Breast epithelium (tissue), 4 donors: ENCODE data around the gene GPR142. TPM values are rescaled to one million over a fixed set of nuclear protein-coding genes. Genes with fewer than 3 reads are reported as not detected.
A peak's percentile ranks its signal among the peaks of the same experiment; 100 is the strongest.

Experiments
- DNase-seq, 2 donors: peaks; one replicate each; pipeline ENCODE4 v3.0.0-alpha.2; 2019; ENCODE audit warnings: low spot score in 2 of 2
- H3K27ac ChIP-seq, 2 donors: fragments of 200-600 bp; sonication (generic) in 1 of 2; one replicate each; pipeline ENCODE4 v1.5.1; 2016 to 2019; ENCODE audit warnings: mild to moderate bottlenecking in 1 of 2
- H3K27me3 ChIP-seq, 2 donors: fragments of 200-600 bp; sonication (generic) in 1 of 2; one replicate each; pipeline versions ENCODE4 v1.5.1 to v1.6.0; 2017 to 2019; ENCODE audit warnings: control low read depth in 1 of 2, mild to moderate bottlenecking in 1 of 2
- H3K36me3 ChIP-seq: fragments of 200-600 bp; one replicate; pipeline ENCODE4 v1.5.1; 2019
- H3K4me1 ChIP-seq, 2 donors: fragments of 200-600 bp; sonication (generic); one replicate each; pipeline ENCODE4 v1.5.1; 2016 to 2019; ENCODE audit warnings: control low read depth in 1 of 2
- H3K4me3 ChIP-seq, 3 donors: fragments of 200-600 bp; sonication (generic); 1 replicate in 2 of 3; 2 replicates in 1 of 3; pipeline ENCODE4 v1.5.1; 2016 to 2019; ENCODE audit warnings: mild to moderate bottlenecking in 3 of 3, moderate library complexity in 2 of 3
- H3K9me3 ChIP-seq, 2 donors: fragments of 200-600 bp; sonication (generic) in 1 of 2; one replicate each; pipeline ENCODE4 v1.5.1; 2016 to 2019; ENCODE audit warnings: control low read depth in 1 of 2
- POLR2A ChIP-seq: fragments of 450-650 bp; IDR thresholded peaks from one replicate; pipeline ENCODE4 v1.6.1; 2016; ENCODE audit warnings: antibody characterized with exemption, mild to moderate bottlenecking, moderate library complexity
- POLR2AphosphoS5 ChIP-seq, 3 donors: sonication (generic); formaldehyde crosslinking; IDR thresholded peaks; one replicate each; pipeline ENCODE4 v1.6.1; 2017; ENCODE audit warnings: antibody characterized with exemption in 3 of 3
- intact Hi-C: fragments of 100-400 bp; cut with DNase I; formaldehyde crosslinking; loops from one replicate; pipeline ENCODE4 v1.15.1; 2023; ENCODE audit warnings: low total_unique reads
- total RNA-seq, 3 donors: library from RNA; depleted of rRNA; stranded (reverse); fragments of >200 nt; gene quantifications; one replicate each; pipeline ENCODE4 v1.1.0, GENCODE V29; 2016
- TF ChIP-seq, protein P1 (sequence below), 3 donors: fragments of 450-650 bp; IDR thresholded peaks; one replicate each; pipeline ENCODE4 v1.5.1; 2016 to 2017; ENCODE audit warnings: antibody characterized with exemption in 3 of 3, mild to moderate bottlenecking in 3 of 3, moderate library complexity in 3 of 3

The GPR142 gene
- total RNA-seq, 3 donors from 2014 or later: not detected

DNA sequence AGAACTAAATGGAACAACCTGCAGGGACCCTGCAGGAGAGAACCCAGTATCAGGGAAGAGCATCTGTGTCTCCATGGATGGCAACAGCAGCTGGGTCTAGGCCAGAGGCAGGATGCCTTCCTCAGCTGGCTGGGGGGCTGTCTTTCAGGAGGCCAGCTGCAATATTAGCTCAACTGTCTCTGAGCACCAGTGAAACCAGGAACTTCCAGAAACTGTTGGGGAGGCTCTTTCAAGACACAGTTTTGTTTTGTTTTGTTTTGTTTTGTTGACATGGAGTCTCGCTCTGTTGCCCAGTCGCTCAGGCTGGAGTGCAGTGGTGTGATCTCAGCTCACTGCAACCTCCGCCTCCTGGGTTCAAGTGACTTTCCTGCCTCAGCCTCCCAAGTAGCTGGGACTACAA is 7.6 kb downstream of the GPR142 start:
- H3K36me3 ChIP-seq: no peaks in the 10 kb centered on the region
- H3K9me3 ChIP-seq: no peaks in the 10 kb centered on the region
- H3K27ac ChIP-seq: no peak overlapping the region
- no peak for DNase-seq
- H3K4me3 ChIP-seq: no peak overlapping the region
- H3K27me3 ChIP-seq: no peaks in the 10 kb centered on the region
- intact Hi-C loops: loop anchor here (5.0 kb wide), 1 partner anchor 82 kb away; no protein-coding TSS in a partner anchor
- TF ChIP-seq POLR2AphosphoS5 (IDR thresholded peaks at IDR 0.05) (no peak), POLR2A (no peak)
- TF ChIP-seq, protein P1, sequence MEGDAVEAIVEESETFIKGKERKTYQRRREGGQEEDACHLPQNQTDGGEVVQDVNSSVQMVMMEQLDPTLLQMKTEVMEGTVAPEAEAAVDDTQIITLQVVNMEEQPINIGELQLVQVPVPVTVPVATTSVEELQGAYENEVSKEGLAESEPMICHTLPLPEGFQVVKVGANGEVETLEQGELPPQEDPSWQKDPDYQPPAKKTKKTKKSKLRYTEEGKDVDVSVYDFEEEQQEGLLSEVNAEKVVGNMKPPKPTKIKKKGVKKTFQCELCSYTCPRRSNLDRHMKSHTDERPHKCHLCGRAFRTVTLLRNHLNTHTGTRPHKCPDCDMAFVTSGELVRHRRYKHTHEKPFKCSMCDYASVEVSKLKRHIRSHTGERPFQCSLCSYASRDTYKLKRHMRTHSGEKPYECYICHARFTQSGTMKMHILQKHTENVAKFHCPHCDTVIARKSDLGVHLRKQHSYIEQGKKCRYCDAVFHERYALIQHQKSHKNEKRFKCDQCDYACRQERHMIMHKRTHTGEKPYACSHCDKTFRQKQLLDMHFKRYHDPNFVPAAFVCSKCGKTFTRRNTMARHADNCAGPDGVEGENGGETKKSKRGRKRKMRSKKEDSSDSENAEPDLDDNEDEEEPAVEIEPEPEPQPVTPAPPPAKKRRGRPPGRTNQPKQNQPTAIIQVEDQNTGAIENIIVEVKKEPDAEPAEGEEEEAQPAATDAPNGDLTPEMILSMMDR (IDR thresholded peaks at IDR 0.05): no peak
- peaks cover 4% of the 10 kb centered on the region in 2 donors for H3K4me1 ChIP-seq

GRCh38 chr17:74379495-74380085 is 12.3 kb downstream of the GPR142 start:
- intact Hi-C loops: loop anchor here (5.0 kb wide), 1 partner anchor 78 kb away; no protein-coding TSS in a partner anchor
- Histone ChIP-seq H3K27me3 (no peaks in the 10 kb centered on the region), H3K9me3 (no peaks in the 10 kb centered on the region), H3K4me3 (peak overlapping the region in 2 of 3 donors; percentile 13 to 49), H3K36me3 (no peaks in the 10 kb centered on the region), H3K27ac (peak overlapping the region; percentile 21 to 56), H3K4me1 (peaks cover 5 to 8% of the 10 kb centered on the region in 2 donors)
- DNase-seq: peak; percentile 86 to 94
- TF ChIP-seq, protein P1 (IDR thresholded peaks at IDR 0.05): peak; percentile 77 to 98 (median 98)
- peak in 2 of 3 donors; percentile 31 to 50 for TF ChIP-seq POLR2AphosphoS5 (IDR thresholded peaks at IDR 0.05)
- no peak for TF ChIP-seq POLR2A

DNA sequence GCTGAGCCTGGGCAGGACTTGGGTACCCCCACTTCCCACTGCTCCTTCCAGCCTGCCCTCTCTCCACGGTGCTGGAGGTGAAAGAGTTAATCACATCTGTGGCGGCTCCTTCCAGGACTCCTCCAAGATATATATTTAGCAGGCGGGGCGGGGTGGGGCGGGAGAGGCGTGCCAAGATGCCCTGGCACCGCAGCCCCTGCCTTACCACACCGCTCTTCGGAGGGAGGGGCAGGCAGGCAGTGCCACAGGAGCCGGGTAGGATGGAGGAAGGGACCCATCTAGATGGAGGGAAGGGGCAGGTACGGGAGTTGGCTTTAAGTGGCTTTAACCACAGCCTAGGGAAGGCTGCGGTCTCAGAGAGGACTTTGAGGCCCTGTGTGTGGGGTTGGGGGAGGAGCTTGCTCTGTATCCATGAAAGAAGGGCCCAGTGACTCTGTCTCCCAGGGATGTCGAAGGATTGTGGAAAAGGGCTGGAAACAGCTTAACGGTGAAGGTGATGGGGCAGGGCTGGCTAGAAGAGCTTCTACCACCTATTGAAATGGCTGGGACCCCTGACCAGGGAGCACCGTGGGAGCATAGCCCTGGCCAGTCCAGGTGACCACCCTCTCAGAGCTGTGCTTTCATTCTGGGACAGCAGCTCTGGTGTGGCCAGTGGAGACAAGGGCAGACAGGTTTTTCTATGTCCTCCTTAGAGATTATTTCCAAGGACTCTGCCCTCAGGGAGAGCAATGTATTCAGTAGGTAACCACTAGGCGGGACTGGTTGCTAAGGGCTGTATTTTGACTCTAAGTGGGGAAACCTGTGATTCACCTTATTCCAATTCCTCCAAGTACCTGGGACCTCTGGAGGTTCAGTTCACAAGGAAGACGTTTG is 13.0 kb downstream of the GPR142 start:
- TF ChIP-seq, protein P1 (IDR thresholded peaks at IDR 0.05): peak in 2 of 3 donors; percentile 28 to 34
- TF ChIP-seq POLR2A (no peak), POLR2AphosphoS5 (IDR thresholded peaks at IDR 0.05) (no peak)
- Histone ChIP-seq H3K27ac (peak overlapping the region; percentile 56 to 75), H3K4me1 (peaks cover 5 to 8% of the 10 kb centered on the region in 2 donors), H3K36me3 (no peaks in the 10 kb centered on the region), H3K4me3 (peak overlapping the region in 2 of 3 donors; percentile 13 to 49), H3K27me3 (no peaks in the 10 kb centered on the region), H3K9me3 (no peaks in the 10 kb centered on the region)
- intact Hi-C loops: no loop called here
- DNase-seq: peak in 1 of 2 donors; percentile 39

DNA sequence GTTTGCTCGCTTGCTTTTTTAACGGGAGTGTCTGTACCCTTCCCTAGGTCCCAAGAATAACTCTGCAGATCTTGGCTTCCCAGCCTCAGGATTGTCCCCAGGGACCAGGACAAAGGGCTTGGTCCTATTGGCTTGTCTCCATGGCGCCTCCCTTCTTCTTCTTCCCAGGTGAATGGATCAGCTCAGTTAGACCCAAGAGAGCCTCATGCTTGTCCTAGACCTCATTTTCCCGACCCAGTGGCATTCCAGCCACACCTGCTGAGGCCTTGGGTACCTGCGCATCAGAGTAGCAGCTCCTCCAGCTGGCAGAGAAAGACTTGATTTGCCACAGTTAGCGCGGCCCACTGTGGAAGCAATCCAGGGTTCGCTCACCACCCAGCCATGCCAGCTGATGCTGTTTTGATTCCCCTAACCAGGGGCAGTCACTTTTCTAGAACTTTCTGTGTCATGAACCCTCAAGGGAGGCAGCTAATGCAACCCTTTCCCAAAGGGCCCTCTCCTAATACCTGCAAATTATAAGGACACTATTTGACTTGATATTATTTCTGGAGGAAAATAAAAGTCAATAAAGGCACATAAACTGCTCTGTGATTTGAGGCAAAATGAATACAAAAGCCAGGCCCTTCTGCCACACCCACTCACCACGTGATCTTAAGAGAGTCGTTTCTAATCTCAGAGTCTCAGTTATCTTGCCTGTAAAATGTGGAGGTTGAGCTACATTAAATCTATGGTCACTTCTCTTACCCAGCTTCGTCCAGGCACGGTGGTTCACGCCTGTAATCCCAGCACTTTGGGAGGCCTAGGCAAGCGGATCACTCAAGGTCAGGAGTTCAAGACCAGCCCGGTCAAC is 13.9 kb downstream of the GPR142 start:
- no peaks in the 10 kb centered on the region for H3K27me3 ChIP-seq
- H3K36me3 ChIP-seq: no peaks in the 10 kb centered on the region
- intact Hi-C loops: no loop called here
- peaks cover 5 to 8% of the 10 kb centered on the region in 2 donors for H3K4me1 ChIP-seq
- no peak overlapping the region for H3K4me3 ChIP-seq
- DNase-seq: no peak
- TF ChIP-seq, protein P1 (IDR thresholded peaks at IDR 0.05): peak in 1 of 3 donors; percentile 4
- no peak for TF ChIP-seq POLR2A
- peak overlapping the region; percentile 56 to 75 for H3K27ac ChIP-seq
- no peaks in the 10 kb centered on the region for H3K9me3 ChIP-seq
